Hepatic stellate cell (primary cell): ENCODE measurements around the gene HPSE2.

Source experiments
- DNase-seq: peaks from one replicate; pipeline ENCODE4 v3.0.0; 2011; ENCODE audit warnings: low spot score

The HPSE2 gene

DNA sequence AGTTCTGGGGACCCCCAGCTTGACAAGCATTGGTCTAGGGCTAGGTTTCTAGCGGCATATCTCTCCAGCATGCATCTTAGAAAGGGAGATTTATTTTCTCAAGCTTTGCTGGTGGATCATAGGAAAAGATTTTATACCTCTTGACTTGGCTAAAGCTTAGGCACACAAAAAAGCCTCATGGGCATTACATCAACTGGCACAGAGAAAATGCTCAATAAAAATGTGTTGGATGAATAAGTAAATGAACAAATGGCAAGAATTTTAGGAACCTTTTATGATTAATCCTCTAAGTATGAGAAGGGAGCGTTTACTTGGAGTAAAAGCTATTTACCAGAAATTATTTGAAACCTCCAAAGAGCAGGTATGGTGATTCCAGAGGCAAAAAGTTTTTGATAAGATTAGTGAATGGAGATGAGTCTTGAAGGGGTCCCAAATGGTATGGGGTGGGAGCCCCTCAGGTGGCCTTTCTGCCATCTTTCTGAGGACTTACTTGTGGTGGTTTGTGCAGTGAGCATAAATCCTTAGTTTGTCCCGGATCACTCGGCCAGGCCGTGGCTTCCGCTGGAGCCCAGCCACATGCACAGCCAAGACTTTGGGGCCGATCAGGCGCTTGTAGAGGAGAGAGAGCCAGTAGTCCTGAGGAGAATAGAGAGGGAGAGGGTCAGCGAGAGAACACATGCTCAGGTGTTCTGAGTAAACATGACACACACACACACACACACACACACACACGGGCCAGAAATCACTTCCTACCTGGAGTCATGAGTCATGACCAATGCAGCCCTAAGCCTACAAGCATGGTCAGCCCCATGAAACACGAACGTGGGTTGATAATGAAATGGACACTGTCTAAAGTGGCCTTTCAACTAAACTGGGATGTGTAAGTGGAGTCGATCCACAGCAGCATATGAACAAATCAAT lies 745.8 kb downstream of the HPSE2 start:
- no peak for DNase-seq

DNA sequence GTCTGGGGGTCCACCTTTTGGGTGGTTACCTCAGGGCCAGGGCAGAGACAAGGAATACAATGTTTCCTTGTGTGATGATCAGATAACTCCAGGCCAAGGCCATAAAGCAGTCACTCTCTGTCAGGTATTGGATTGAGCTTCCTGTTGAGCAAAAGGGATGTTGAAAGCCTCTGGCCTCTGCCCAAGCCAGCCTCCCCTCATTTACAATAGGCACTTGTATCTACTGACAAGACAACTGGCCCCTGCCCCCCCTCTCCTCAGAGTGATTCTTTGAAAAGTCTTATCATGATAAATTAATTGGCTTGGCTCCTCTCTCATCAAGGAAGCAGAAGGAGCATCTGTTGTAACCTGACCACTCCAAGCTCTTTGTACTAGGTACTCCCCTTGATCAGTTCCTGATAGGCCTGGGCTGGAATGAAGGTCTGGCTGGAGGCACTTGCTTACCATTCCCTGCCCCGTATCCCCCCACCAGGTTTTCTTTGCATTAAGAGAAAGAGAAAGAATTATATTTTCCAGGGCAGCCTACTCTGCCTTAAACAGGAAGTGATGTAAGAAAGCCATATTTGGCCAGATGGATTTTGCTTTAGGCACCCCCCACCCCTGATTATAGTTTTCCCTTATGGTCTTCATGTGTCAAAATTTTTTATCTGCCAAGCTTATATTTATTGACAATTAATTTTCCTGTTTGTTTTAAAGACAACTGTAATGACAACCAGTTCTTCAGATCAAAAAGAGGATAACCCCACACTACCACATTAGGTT lies 746.8 kb downstream of the HPSE2 start:
- DNase-seq = no peak

DNA sequence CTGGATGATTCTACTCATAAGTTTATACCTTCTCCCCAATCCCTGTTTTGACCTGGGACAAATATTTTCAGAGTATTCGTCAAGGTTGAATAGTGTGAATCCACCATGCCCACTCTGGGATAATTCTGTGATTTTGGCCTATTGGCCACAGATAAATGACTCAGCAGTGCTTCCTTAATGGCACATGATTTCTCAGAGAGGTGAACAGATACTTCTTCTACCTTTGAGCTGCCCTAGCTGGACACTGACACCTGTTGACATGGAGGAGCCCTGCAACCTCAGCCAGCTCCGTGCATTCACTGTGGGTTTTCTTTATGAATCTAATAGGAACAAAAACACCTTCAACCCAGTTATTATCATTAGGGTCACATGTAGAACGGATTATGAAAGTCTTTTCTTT lies 748.0 kb downstream of the HPSE2 start:
- DNase-seq = no peak

DNA sequence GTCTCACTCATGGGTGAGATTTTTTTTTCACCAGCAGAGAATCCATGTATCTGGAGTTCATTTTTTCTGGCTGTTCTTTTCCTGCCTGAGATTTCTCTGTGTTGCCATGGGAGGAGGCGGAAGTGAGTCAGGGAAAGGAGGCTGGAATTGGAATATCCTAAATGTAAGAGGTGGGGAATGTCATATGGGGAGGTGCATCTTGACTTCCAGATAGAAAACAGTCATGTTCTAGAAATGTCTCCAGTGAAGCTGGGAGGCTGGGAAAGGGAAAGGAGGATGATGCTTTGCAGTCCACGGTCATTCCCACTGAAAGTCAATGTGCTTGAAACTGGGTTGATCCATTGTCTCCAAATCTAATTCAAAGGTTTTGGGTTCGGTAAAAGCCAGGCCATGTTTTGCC lies 749.2 kb downstream of the HPSE2 start:
- peak; percentile 60 for DNase-seq

DNA sequence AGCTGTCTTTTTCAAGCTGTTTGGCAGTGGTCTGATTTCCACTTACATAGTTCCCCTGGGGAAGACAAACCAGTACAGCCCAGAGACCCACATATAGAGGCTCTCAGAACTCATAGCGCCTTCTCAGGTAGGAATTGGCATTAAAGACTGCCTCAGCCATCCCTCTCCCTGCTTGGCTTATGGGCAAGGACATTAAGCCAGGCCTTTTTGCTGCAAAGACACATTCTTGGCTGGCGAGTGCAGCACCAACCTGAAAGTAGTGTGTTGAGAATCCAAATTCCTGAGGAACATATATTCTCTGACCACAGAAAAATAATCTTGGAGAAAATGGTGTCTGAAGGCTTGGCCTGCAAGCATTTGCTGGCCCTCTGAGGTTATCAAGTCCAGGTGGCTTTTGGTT lies 749.7 kb downstream of the HPSE2 start:
- no peak for DNase-seq

DNA sequence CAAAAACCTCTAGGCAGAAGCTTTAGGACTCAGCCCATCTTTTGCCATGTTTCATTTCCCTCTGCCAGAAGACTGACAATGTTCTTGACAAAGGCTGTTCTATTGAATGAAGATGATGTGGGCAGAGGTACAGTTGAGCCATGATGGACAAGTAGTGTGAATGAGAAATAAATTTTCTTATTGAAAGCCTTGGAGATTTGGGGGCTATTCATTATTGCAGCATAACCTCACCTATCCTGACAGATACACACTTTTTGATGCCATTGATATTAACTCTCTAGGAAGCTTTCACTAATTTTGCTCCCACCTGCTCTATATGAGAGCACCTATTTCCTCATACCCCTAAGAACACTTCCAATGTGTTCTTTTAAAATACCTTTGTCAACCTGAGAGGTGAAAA lies 752.0 kb downstream of the HPSE2 start:
- no peak for DNase-seq

DNA sequence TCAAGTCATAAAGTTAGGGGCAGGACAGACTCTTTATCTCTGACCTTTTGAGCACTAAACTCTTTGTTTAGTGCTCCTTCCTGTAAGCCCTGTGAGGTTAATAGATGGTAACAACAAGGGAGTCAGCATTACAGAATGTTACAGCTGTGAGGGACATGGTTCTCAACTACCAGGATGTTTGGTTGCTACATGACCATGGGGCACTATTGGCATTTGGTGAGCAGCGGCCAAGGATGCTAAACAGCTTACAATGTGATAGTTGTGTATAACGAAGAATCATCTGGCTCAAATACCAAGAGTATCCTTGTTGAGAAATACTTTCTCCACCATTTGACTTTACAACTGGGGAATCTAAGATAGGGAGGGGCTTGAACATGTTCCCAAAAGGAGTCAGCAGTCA lies 753.6 kb downstream of the HPSE2 start:
- no peak for DNase-seq

DNA sequence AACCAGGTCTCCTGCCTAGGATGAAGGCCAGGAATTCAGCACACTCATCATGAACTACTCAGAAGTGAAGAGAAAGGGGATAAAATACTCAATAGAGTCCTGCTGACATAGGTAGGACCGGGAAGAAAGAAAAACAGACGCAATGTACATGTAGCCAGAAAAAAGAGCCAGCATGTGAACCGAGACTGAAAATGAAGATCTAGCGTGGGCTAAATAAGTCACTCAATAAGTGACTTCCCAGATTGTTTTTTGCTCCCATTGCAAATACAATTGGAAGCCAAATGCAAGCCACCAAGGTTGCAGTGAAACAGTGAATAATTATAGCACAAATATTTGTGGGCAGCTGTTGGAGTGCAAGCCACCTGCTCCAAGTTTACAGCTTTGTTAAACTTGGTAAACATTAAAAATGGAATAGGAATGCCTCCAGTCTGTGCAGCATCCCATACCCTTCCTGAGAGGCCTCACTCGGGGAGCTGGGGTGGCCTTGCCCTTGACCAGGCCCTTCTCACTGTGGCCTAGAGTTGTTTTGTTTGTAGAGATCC lies 754.2 kb downstream of the HPSE2 start:
- no peak for DNase-seq

DNA sequence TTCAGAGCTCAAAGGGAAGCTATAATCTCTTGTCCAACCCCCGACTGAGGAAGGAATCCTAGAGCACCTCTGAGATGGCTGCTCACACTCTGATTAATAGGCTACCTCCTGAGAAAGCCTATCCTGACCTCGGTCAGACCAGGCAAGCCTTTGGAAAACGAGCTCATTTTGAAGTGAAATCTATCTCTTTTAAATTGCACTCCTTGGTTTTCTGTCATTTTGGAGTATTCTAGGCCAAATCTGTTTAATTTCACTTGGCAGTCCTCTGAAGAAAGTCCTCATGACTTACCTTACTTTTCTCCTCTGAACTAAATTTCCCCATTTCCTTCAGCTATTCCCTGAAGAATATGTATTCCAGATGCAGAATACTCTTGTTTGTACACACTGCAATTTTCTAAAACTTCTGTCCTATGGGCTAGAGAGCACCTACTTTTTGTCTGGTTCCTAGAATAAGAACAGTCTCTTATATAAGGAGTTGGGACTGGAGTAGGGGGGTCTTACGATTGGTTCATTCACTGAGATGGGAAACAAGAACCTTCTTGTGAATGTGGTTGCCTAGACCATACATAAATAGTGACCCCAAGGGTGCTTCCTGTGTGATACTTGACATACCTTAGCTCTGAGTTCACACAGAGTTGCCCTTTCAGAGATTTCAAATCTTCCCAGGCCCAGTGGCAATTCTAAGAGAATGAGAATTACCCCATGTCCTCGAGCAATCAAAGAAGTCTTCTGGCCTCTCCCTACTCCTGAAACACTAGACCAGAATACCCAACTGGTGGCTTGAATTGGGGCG lies 757.0 kb downstream of the HPSE2 start:
- DNase-seq = no peak

DNA sequence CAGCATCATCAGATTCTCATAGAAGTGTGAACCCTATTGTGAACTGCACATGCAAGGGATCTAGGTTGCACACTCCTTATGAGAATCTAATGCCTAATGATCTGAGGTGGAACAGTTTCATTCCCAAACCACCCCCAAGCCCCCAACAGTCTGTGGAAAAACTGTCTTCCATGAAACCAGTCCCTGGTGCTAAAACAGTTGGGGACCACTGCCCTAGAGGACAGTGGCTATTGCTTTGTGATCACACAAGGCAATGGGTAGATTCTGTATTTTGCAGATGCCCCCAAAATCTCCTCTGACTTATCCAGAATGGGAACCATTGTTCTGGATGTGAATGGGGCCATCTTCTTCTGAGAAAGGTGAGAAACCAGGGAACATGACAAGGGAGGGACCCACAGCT lies 757.8 kb downstream of the HPSE2 start:
- no peak for DNase-seq

DNA sequence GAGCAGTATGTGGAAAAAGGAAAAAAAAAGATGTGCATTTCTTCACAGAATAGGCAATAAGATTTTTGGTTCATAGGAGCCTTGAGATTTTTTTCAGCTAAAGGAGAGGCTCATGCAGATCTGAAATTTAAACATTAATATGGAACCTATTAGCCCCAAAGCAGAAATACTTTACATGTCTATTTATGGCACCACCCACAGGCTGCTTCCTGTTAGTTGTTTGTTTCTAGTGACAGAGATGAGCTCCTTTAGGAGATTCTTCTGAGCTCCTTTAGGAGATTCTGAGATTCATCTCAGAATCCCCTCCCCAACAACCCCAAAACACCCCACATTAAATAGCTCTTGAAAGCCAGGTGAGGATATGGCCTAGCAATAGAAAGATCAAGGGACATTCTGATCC lies 761.0 kb downstream of the HPSE2 start:
- no peak for DNase-seq

DNA sequence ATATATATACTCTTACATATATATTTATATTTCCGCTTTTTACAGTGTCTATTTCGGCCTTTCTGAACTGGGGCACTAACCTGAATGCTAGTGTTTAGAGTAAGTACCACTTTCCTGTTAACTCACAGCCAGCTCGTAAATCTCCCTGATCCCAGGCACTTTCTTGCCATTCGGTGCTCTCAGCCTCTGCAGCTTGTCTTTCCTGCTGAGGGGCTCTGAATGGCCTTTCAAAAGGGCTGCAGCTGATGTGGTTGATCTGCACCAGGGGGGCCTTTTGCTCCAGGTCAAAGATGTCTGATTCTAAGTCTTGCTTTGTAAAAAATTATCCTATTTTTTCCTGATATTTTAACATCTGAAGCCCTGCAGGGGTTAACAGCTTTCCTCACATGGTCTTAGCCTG lies 763.5 kb downstream of the HPSE2 start:
- DNase-seq = no peak

DNA sequence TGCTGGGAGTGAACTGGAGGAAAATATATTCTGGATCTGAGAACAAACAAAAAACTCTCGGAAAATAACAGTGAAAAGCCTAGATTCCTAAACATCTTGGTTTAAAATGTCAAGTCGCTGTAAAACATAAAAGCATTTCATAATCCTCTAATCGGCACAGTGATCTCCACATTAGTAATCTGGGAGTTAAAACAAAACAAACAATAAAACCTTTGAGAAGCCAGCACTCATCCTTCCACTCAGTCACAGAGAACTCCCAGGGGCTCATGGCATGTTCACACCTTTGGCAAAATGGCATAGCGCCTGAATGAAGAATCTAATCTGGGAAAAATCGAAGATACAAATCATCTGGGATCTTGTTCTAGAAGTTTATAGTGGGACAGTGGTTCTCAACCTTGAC lies 764.8 kb downstream of the HPSE2 start:
- no peak for DNase-seq

DNA sequence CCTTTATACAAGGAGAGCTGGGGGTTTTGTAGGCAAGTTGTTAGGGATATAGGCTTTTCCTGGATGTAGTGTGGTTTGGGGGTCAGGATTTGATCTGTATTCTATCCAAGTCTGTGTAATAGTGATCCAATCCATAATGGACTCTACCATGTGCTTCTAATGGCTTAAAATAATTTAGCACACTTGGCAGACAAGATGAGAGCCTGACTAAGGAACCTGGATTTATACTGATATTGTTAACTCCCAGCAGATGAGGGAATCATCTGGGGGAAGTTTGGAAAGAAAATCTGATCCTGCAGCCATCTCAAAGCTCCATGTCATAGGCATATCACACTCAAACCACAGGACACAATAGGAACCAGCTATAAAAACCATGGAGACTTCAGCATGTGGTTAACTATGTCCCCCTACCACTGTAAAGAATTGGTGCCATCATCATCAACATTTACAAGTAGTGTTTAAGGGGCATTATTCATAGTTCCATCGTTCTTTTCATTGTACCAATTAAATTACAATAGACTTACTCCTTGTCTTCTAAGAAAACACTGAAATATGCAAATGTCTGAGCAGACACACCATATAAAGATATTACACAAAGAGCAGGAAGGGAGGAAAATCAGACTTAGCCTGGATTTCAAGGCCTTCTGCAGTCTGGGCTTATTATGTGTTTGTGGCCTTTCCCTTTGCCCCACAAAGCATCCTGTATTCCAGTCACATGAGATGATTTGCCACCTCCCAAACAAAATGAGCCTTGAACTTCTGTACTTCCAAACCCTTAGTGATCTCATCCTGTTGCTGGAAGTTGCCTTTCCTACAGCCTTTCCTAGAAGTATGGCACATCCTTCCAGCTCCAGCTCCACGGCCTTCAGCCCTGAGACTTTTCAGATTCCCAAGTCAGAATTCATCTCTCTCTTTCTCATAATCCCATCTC lies 766.4 kb downstream of the HPSE2 start:
- DNase-seq = no peak

DNA sequence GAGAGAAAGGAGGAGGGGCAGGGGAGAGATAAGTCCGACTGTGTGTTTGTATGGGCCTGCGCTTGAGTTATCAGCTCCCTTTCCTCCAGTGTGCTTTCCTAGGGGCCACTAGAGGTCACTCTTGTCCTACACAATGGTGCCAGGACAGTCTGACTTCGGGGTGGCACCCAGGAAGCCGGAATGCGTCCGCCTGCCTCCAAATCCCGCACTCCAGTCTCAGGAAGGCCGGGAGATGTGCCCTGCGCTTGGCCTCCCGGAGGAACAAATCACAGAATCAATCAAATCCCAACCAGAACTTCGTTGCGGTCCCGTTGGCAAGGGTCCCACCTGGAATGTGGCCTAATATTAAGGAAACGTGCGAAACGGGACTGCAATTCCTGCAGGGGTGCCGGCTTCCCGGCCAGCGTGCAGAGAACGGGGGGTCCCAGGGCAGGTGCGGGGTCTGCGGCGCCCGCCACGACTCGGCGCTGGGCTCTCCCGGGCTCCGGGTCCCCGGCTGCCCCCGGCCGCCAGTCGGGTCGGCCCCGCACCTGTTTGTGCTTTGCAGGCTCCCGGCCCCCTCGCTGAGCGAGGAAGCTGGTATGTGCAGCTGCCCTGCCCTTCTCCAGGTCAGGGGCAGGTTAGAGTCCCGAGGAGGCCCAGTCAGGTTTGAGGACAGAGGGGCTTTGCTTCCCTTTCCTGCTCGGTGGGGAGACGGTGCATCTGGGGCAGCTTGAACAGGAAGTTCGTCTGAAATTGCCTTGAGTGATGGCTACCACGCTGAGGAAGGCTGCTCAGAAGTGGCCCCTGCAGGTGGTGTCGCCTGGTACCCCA lies 767.9 kb downstream of the HPSE2 start:
- peak; percentile 83 for DNase-seq

DNA sequence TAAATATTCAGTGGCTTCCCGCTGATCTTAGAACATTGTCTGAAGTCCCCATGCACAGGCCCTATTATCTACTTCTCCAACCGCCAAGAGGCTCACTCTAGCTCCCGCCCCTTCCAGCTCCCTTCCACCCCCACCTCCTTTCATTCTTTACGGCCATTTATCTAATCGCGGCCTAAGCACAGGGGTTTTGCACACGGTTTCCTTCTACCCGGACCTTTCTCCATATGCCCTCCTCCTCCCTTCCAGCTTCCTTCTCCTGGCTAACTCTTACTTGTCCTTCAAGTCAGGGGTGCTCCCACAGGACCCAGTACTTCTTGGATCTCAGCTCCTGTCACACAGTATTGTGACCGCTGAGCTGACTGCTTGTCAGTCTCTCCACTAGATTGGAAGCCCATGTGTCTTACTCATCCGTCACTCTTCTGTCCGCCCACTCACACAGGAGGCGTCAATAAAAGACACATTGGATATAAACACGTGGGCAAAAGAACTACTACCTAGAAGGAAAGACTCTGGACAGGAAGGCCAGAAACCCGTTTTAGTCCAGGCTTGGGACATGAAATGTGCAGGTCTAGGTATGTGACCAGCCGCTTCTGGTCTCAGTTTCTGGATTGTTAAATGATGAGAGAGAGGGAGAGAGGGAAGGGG lies 768.7 kb downstream of the HPSE2 start:
- no peak for DNase-seq

DNA sequence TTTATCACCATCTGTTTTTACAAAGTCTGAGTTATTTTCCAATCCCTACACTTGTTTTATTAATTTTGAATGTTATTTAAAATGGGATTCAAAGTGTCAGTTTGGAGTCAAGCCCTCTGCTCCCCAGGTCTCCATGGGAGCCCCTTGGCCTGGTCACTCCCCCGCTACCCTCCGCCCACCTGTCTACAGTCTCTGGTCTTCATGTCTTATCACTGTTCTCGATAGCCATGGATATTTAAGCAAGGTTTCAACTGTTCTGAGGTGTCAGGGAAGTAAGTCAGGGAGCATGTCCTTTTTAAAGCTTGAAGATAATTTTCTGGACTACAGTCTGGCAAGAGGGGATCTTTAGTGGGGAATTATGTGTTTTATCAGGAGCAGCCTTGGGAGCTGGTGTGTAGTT lies 769.8 kb downstream of the HPSE2 start:
- DNase-seq = no peak

DNA sequence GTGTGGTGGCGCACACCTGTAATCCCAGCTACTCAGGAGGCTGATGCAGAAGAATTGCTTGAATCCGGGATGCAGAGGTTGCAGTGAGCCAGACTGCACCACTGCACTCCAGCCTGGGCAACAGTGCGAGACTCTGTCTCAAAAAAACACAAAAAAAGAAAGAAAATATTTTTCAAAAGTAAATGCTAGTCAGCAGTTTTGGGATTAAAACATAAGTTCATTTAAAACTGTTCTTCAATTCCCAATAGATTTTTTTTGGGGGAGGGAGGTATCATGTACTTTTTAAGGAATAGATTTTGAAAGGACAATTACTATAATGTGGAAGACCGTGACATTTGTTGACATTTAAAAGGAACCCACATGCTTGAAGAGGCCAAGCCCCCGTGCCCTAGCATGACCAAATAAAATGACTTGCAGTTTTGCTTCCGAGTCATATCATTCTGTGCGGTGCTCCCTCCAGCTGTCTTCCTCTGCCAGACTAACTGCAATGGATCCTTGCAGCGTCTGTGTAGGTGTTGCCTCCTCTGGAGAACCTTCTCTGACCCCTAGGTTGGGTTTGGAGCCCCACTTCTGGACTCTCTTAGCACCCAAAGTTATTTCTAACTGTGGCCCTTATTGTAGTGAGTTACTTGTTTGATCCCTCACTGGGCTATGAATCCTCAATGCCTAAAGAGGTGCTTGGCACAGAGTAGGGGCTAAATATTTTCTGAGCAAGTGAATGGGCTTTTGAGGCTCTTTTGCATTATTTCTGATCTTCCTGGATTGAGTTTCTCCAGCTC lies 771.5 kb downstream of the HPSE2 start:
- no peak for DNase-seq

DNA sequence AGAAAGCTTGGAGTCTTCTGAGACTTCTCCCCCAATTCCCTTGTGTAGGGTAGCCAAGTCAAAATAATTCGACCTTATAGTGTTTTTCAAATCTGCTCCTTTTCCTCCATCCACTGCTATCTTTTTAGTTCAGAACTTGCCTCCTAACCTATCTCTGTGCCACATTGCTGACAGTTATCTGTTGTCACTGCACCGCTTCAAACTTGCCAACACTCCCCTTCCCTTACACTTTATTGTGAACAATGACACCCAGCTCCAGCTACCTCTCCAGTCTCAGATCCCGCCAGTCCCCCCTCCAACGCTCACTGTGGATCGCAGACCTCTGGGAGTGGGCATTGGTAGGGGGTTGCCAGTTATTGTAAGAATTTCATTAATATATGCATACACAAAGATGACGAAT lies 772.6 kb downstream of the HPSE2 start:
- DNase-seq = no peak
